HepG2 (cell line): ENCODE measurements around the gene NYNRIN. TPM values are rescaled to one million over a fixed set of nuclear protein-coding genes. Genes with fewer than 3 reads are reported as not detected.

ENCODE experiments used
- ARID5B ChIP-seq: IDR thresholded peaks from 2 replicates; pipeline ENCODE4 v1.4.0; 2020; ENCODE audit warnings: mild to moderate bottlenecking, missing genetic modification reagents
- MTA1 ChIP-seq: sonication (generic); formaldehyde crosslinking; IDR thresholded peaks from 2 replicates; pipeline ENCODE4 v1.4.0; 2020; ENCODE audit warnings: missing genetic modification reagents, mild to moderate bottlenecking, borderline replicate concordance
- ZBTB43 ChIP-seq: sonication (generic); formaldehyde crosslinking; conservative IDR thresholded peaks from 2 replicates; pipeline ENCODE4 v1.4.0; 2020; ENCODE audit warnings: missing genetic modification reagents
- ZNF546 ChIP-seq: sonication (generic); formaldehyde crosslinking; conservative IDR thresholded peaks from 2 replicates; pipeline ENCODE4 v1.8.1; 2023; ENCODE audit warnings: mild to moderate bottlenecking, missing genetic modification reagents
- polyA plus RNA-seq, 8 experiments: library from polyadenylated mRNA; depleted of rRNA in 3 of 8; stranded (reverse) in 7 of 8; unstranded in 1 of 8; fragments of >200 nt; fragmentation: Illumina TruSeq in 4 of 8; extraction: Trizol in 4 of 8; gene quantifications; 2 replicates each; pipeline versions ENCODE4 v1.2.1 to v1.2.3, GENCODE V29; 2011 to 2016; ENCODE audit warnings: low read depth in 4 of 8, missing spikeins in 1 of 8, mixed read lengths in 1 of 8; ENCODE audit not compliant: insufficient read depth in 1 of 8
- total RNA-seq, 5 experiments: library from RNA; depleted of rRNA; stranded (reverse); fragments of >200 nt; fragmentation: Illumina TruSeq; extraction: Trizol; gene quantifications; 2 replicates each; pipeline ENCODE4 v1.2.3, GENCODE V29; 2016; ENCODE audit warnings: low read depth in 1 of 5

Gene NYNRIN
- total and polyA plus RNA-seq, 2 of the 13 experiments (the other 11 are each of a cell fraction or from before 2014, with no cell fraction given), result 0.63 to 1.1 TPM

GRCh38 chr14:24427537-24428508, 29.0 kb downstream of the NYNRIN start (continued):
- peak; percentile 53 for TF ChIP-seq ARID5B (CRISPR knock-in tag)
- TF ChIP-seq ZBTB43, result no peak
- TF ChIP-seq ZNF546 (CRISPR knock-in tag), result peak; percentile 60; the same call in 1 of the 2 replicates
- no peak; the same call in 1 of the 2 replicates for TF ChIP-seq MTA1 (CRISPR knock-in tag)
